WI38 (cell line): ENCODE data around the gene C16orf87.

Experiments
- H3K4me3 ChIP-seq: 2 replicates; pipeline ENCODE4 v1.5.1; 2011; ENCODE audit warnings: low read depth, mild to moderate bottlenecking, control low read depth, low read length
- CTCF ChIP-seq: IDR thresholded peaks from 2 replicates; pipeline ENCODE4 v1.5.1; 2012; ENCODE audit warnings: low read depth, mild to moderate bottlenecking, control low read depth, low read length

Gene C16orf87

GRCh38 chr16:46850619-46851555, 19.9 kb upstream of the C16orf87 start:
- no peak for TF ChIP-seq CTCF
- no peak overlapping the region for H3K4me3 ChIP-seq

GRCh38 chr16:46848768-46849764, 18.1 kb upstream of the C16orf87 start:
- H3K4me3 ChIP-seq: no peak overlapping the region
- TF ChIP-seq CTCF: no peak

- TF ChIP-seq CTCF: no peak
- no peak overlapping the region for H3K4me3 ChIP-seq
Measured at GRCh38 chr16:46845952-46846351, 15.0 kb upstream of the C16orf87 start.

- no peak overlapping the region for H3K4me3 ChIP-seq
- no peak for TF ChIP-seq CTCF
Measured at GRCh38 chr16:46844771-46845170, 13.8 kb upstream of the C16orf87 start.

GRCh38 chr16:46843898-46844642, 13.1 kb upstream of the C16orf87 start:
- no peak for TF ChIP-seq CTCF
- H3K4me3 ChIP-seq: no peak overlapping the region

- H3K4me3 ChIP-seq: no peak overlapping the region
- TF ChIP-seq CTCF: no peak
Measured at GRCh38 chr16:46842192-46842895, 11.4 kb upstream of the C16orf87 start.
